GM19468 (cell line): ENCODE data around the gene MLLT10.
A peak's percentile ranks its signal among the peaks of the same experiment; 100 is the strongest.
"Not testable (repeated sequence)": the region's sequence is repeated elsewhere in the genome, so short reads cannot be mapped to it uniquely, and the experiment has no call there.

Source experiments
- ATAC-seq: cut with Tn5 transposase; IDR thresholded peaks from one replicate; pipeline ENCODE4 v1.9.1; 2021; ENCODE audit warnings: mild to moderate bottlenecking, moderate library complexity, moderate number of reproducible peaks; ENCODE audit not compliant: unreplicated experiment; ENCODE audit errors: extremely low read depth

Gene MLLT10

GRCh38 chr10:21526188-21526859 is 7.7 kb upstream of the MLLT10 start:
- ATAC-seq = peak; percentile 18

GRCh38 chr10:21526860-21527597 is 7.0 kb upstream of the MLLT10 start:
- ATAC-seq = no peak

GRCh38 chr10:21527598-21528235 is 6.3 kb upstream of the MLLT10 start:
- ATAC-seq = no peak

GRCh38 chr10:21528236-21529031 is 5.6 kb upstream of the MLLT10 start:
- no peak for ATAC-seq

- no peak for ATAC-seq
These were observed 4.8 kb upstream of the MLLT10 start for GRCh38 chr10:21529032-21529910.

- ATAC-seq = no peak
These were observed 3.9 kb upstream of the MLLT10 start for GRCh38 chr10:21530168-21530567.

GRCh38 chr10:21530641-21531040 is 3.4 kb upstream of the MLLT10 start:
- ATAC-seq = no peak

- ATAC-seq = no peak
These were observed 2.9 kb upstream of the MLLT10 start for GRCh38 chr10:21531164-21531563.

GRCh38 chr10:21532694-21533466 is 1.2 kb upstream of the MLLT10 start:
- no peak for ATAC-seq

GRCh38 chr10:21534280-21534586 is 201 bp downstream of the MLLT10 start:
- no peak for ATAC-seq

GRCh38 chr10:21534604-21535493 is 817 bp downstream of the MLLT10 start:
- no peak for ATAC-seq

- no peak for ATAC-seq
These were observed 1.5 kb downstream of the MLLT10 start for GRCh38 chr10:21535494-21535965.

GRCh38 chr10:21535976-21536375 is 1.9 kb downstream of the MLLT10 start:
- ATAC-seq = not testable (repeated sequence)

- ATAC-seq = no peak
These were observed 2.8 kb downstream of the MLLT10 start for GRCh38 chr10:21536874-21537273.

- not testable (repeated sequence) for ATAC-seq
These were observed 6.7 kb downstream of the MLLT10 start for GRCh38 chr10:21540701-21541100.

- ATAC-seq = no peak
These were observed 13.2 kb downstream of the MLLT10 start for GRCh38 chr10:21547246-21547645.

- ATAC-seq = no peak
These were observed 18.6 kb downstream of the MLLT10 start for GRCh38 chr10:21552638-21553037.

- ATAC-seq = no peak
These were observed 22.5 kb downstream of the MLLT10 start for GRCh38 chr10:21556527-21556926.
